Measurements from ENCODE around the gene OSBPL5. TPM values are rescaled to one million over a fixed set of nuclear protein-coding genes. Genes with fewer than 3 reads are reported as not detected.

OSBPL5 gene
- total RNA-seq, 2 experiments from 2014 or later = 2.8 to 3.4 TPM

DNA sequence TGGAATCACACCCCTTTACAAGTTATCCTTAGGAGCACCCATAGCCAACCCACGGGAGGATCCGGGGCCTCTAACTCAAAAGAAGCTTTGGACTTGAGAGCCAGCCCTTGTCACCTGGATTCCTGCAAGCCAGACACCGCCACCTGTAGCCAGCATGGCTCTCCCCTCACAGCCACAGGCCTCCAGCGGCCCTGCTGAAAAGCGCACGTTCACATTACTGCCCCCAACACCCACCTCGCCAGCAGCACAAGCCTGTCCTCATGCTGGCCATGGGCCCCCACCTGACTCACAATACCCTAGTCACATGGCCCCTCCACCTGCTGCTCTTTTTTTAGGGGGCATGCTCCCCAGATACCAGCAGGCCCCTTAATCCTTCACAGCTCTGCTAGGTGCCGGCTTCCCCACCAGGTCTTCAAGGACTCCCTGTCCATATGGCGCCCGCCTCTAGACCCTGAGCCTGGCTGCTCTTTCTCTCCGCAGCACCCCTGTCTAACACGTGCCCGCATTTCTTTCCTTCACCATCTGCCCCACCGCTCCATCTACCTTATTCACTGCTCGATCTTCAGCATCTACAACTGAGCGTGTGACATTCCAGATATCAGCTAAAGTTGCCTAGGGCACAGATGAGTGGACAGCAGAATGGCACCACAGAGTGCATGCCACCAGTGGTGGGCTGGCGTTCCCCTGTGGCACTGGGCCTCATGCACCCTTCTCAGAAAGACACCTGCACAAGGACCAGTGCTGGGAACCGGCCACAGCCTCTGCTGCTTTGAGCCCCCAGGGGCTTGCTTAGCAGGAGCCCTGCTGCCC, 114.5 kb downstream of the OSBPL5 start:
- ChIA-PET POLR2A (interaction anchor here (0.6 to 1.2 kb wide), 4 partner anchors 41 to 75 kb away, joined by 3 read pairs; partner anchors contain the start of gene NAP1L4), CTCF (interaction anchor here (1.1 to 2.7 kb wide), 4 partner anchors 14 to 53 kb away, joined by 3 to 25 read pairs (median 4); no protein-coding TSS in a partner anchor)

DNA sequence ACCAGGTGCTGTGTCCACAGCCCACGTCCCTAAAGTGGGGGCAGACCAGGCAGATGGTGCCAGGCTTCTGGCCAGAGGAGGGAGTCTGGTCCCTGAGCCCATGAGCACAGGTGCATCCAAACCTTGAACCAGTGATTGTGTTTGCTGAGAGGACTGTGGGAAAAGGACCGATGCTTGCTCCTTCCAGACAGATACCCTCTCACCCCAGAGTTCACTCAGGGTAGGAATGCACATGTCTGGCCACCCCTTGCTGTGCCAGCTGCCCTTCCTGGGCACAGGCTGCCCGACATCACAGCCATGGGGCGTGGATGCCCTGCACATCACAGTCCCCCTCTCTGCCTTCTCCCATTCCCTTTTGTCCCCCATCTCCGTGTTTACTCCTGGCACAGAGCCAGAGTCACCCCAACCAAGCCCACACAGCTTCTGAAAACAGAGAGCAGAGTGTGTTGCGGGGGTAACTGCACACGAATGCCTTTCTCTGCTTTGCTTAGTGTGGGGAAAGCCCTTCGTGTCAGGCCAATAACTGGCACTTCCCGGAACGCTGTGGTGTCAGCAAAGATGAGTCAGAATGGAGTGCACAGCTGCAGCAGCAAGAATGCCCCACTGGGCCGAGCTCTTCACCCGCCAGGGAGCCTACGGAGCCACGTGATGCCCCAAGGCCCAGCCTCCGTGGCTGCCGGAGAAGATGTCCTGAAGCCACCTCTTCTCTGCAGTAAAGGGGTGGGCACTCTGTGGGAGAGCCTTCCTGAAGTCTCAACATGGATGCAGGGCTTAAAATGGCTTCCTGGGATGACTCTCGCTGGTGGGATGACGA, 115.5 kb downstream of the OSBPL5 start:
- ChIA-PET POLR2A (interaction anchor here (0.6 to 1.2 kb wide), 4 partner anchors 42 to 74 kb away, joined by 3 read pairs; partner anchors contain the start of gene NAP1L4), CTCF (interaction anchor here (1.1 to 2.7 kb wide), 5 partner anchors 11 to 104 kb away, joined by 4 to 25 read pairs (median 5); no protein-coding TSS in a partner anchor)

DNA sequence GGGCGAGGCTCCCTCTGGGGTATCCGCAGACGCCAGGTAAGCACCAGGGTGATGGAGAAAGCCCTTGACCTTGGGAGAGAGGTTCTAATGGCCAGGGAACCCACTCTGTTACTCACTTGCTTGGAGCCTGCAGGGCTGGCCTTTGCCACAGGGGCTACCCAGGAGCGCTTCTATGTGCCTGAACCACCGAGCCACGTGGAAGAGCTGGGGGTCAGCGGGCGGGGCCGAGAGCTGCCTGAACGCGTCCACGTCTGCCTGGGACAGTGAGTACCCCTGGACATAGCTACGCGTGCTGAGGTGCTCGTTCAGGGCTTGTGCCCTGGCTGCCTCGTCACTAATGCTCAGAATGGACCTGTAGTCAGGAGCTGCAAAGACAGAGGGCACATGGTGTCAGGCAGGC, 117.5 kb downstream of the OSBPL5 start:
- ChIA-PET CTCF (interaction anchor here (1.6 to 2.1 kb wide), 2 partner anchors 9 to 26 kb away, joined by 3 to 8 read pairs; no protein-coding TSS in a partner anchor), POLR2A (interaction anchor here (0.6 kb wide), 1 partner anchor 33 kb away, joined by 9 read pairs; no protein-coding TSS in a partner anchor)

DNA sequence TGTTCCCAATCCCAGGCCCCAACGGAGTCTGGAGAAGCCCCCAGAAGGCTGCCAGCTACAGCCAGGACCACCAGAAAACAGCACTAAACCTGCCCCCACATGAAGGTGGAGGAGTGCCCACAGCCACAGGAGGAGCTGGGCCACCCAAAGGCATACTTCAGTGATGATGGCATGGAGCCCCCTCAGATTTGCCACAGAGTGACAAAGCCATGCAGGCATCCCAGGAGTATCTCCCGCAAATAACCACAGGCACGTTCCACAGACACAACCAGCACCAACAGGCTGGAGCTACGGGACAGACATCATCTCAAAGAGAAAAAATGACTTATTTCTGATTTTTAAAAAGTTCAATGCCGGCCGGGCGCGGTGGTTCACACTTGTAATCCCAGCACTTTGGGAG, 118.5 kb downstream of the OSBPL5 start:
- ChIA-PET CTCF (interaction anchor here (0.6 to 1.6 kb wide), 2 partner anchors 18 to 25 kb away, joined by 3 read pairs; no protein-coding TSS in a partner anchor), POLR2A (no interaction called here)

DNA sequence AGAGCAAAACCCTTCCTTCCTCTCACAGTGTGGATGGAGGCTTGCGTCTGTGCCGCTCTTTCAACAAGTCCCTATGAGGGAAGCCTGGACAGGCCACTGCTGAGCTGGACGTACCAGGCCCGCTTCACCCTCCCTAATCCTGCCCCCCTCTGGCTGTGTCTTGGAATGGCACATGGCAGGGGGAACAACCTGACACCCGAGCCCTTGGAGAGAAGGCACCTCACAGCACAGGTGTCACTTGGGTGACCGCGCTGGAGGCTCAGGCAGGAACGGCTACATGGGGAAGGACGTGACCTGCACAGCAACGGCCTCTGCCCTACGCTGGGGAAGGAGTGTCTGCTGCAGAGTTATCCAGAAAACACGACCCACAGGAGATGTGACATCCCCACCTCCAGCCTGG, 118.9 kb downstream of the OSBPL5 start:
- POLR2A ChIA-PET = no interaction called here
- CTCF ChIA-PET = interaction anchor here (1.6 kb wide), 1 partner anchor 25 kb away, joined by 3 read pairs; no protein-coding TSS in a partner anchor

DNA sequence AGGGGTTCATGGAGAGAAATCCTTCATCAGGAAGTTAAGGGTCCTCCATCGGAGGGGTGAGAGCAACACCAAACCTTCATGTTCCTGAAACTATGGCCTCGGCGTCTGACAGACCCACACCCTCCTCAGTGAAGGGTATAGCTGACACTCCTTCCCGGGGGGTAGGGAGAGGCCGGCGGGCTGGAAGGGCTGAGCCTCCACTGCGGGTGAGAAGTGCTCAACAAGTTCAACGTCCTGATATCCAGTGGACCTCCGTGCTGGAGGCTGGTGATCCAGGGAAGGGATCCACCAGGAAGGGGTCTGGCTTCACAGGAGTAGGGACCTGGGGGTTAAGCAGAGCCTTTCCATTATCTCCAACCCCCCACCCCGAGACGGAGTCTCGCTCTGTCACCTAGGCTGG, 120.2 kb downstream of the OSBPL5 start:
- ChIA-PET POLR2A (no interaction called here), CTCF (no interaction called here)

DNA sequence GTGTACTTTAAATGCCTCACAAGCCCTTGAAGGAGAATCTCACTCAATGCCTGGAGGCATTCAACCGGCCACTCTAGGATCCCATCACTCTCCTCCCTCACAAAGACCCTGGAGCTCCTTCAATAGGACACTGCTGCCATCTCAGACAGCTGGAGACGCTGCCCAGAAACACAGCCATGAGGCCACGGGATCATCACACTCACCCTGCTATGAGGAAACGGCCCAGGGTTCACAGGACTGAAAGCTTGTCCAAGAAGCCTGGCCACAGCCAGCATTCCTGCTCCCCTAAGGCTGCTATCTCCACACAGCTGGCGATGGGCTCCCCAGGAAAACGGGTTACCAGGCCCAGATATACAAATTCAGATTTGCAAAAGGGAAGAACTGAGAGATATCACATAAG, 121.1 kb downstream of the OSBPL5 start:
- POLR2A ChIA-PET = no interaction called here
- CTCF ChIA-PET = no interaction called here

DNA sequence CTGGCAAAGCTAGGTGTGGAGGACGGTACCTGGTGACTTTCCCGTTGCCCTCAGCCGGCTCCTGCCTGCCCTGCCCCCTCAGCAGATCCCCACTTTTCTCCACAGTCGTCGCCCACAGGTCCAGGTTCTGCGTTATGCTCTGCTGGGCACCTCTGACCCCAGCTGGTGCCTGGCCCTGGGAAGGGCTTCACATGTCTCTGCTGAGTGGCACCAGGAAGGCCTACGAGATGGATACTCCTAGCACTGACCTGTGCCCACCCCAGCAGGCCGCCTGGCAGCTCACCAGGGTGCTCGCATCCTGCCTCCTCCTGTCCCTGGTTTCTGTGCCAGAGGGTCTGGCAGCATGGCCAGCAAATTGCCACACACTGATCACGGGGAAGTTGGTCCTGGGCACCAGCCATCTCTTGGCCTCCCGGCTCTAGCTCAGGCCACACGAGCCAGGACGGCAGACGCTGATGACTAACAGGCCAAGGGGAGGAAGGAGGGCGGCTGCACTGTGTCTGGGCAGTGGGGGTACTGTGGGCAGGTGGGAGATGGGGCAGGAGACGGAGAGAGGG, 121.7 kb downstream of the OSBPL5 start:
- ChIA-PET CTCF (interaction anchor here (1.3 kb wide), 1 partner anchor 48 kb away, joined by 4 read pairs; no protein-coding TSS in a partner anchor), POLR2A (no interaction called here)

DNA sequence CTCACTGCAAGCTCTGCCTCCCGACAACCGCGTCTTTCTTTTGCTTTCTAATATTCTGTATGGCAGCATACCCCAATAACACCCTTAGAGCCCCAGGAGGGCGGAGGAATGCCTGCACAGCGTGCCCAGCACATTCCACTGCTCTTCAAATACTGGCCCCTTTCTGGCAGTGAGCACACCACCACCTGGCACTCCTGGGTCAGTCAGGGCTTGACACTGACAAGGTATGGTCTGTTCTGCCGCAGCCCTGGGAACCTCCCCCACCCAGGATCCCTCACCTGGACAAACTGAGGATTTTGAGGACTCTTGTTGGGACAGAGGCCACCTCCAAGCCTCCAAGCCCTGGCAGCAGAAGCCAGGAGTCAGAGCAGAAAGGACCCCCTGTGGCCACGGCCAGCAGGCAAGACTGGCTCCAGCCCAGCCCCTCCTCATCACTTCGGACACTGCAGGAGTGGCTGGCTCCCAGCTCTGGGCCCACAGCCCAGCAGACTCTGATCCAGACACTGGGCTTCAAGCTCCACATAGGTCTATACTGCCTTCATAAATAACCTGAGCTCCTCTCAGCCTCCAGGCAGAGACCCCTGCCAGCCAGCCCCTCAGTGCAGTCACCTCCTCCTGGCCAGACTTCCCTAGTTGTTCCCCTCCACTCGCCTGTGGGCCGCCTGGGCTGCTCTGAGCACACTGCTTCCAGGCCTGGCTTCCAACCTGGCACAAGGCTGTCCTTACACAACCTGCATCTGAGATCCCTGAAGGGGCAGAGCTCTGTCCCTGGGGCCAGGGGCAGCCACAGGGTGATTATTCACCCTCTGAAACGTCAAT, 122.4 kb downstream of the OSBPL5 start:
- ChIA-PET CTCF (interaction anchor here (1.3 kb wide), 1 partner anchor 49 kb away, joined by 4 read pairs; no protein-coding TSS in a partner anchor), POLR2A (no interaction called here)

DNA sequence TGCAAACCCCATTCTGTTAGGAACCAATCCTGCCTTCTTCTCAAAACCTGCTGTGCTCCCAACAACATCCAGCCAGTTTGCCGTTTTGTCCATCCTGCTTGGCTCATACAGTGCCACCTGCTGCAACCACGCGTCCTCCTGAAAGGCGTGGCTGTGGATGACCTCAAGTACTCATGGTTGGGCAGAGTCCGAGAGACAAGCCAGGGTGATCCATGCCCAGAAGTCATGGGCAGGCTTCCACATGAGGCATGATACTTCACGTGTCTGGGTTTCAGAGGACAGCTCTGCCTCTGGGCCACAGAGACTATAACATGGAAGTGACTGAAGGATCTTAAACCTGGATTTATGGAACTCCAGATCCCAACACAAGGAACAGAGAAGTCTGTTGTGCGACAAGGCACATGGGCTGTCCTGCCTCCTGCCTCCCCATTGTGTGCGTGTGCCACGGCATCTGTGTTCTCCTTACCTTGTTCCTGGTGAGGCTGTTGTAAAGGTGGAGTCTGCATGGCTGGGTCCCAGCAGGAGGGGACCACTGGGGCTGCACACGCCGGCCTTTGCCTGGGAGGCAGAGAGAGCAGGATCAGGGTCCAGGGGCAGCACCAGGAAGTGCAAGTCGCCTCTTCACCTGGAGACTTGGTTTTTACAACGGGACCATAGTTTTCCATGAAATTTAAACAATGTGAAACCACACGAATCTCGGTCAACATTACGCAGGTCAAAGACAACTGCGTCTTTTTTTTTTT, 123.2 kb downstream of the OSBPL5 start:
- ChIA-PET POLR2A (no interaction called here), CTCF (interaction anchor here (1.3 kb wide), 1 partner anchor 50 kb away, joined by 4 read pairs; no protein-coding TSS in a partner anchor)

DNA sequence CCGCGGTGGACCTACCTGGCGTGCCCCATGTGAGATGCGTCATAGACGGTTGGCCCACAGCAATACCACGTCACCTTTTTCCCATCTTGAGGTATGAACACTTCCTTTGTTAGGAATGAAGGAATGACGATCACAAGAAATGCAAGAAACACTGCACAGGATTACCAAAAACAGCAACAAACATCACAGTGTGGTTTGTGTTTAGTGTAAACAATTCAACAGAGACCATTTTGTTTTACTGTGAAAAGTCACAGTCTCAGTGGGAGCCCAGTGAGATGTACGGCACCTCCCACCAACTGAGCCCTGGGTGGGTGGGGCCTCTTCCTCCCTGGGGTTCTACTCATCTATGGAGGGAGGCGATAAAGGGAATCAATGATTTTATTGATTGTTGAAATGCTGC, 124.2 kb downstream of the OSBPL5 start:
- ChIA-PET POLR2A (no interaction called here), CTCF (no interaction called here)

DNA sequence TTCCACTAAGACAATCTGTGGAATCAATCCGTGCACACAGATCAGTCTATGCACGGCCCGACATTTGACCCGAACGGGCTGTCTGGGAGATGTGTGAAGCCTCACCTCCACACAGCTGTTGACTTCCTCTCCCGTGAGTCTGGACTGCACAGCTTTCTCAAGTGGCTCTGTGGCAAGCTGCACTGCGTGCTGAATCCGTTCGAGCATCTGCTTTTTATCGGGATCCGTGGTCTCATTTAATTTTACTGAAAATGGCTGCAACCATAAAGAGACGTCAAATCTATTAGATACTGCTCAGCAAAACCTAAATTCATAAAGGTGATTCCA, 127.2 kb downstream of the OSBPL5 start:
- CTCF ChIA-PET = interaction anchor here (0.8 to 4.0 kb wide), 10 partner anchors 9 to 107 kb away, joined by 3 to 27 read pairs (median 4); no protein-coding TSS in a partner anchor
- POLR2A ChIA-PET = no interaction called here

Other genes with a start within 250 kb of the OSBPL5 start
- 1 to 10 TPM; 3.0 to 3.5 TPM for gene PHLDA2, start 235.9 kb downstream of the OSBPL5 start, total RNA-seq
- 100 to 1,000 TPM; 235 to 251 TPM for gene NAP1L4, start 173.0 kb downstream of the OSBPL5 start, total RNA-seq
- 10 to 100 TPM; 92.4 to 96.8 TPM for gene CARS1, start 107.9 kb downstream of the OSBPL5 start, total RNA-seq
- gene MRGPRG, start 53.5 kb upstream of the OSBPL5 start, total RNA-seq = not detected
- gene MRGPRE, start 67.1 kb upstream of the OSBPL5 start, total RNA-seq = not detected
- gene ZNF195, start 213.8 kb upstream of the OSBPL5 start, total RNA-seq = 10 to 100 TPM; 40.9 to 41.8 TPM